ENCODE data around the gene MPHOSPH6.
"Not testable (repeated sequence)": the region's sequence is repeated elsewhere in the genome, so short reads cannot be mapped to it uniquely, and the experiment has no call there.

The MPHOSPH6 gene, protein sequence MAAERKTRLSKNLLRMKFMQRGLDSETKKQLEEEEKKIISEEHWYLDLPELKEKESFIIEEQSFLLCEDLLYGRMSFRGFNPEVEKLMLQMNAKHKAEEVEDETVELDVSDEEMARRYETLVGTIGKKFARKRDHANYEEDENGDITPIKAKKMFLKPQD

DNA sequence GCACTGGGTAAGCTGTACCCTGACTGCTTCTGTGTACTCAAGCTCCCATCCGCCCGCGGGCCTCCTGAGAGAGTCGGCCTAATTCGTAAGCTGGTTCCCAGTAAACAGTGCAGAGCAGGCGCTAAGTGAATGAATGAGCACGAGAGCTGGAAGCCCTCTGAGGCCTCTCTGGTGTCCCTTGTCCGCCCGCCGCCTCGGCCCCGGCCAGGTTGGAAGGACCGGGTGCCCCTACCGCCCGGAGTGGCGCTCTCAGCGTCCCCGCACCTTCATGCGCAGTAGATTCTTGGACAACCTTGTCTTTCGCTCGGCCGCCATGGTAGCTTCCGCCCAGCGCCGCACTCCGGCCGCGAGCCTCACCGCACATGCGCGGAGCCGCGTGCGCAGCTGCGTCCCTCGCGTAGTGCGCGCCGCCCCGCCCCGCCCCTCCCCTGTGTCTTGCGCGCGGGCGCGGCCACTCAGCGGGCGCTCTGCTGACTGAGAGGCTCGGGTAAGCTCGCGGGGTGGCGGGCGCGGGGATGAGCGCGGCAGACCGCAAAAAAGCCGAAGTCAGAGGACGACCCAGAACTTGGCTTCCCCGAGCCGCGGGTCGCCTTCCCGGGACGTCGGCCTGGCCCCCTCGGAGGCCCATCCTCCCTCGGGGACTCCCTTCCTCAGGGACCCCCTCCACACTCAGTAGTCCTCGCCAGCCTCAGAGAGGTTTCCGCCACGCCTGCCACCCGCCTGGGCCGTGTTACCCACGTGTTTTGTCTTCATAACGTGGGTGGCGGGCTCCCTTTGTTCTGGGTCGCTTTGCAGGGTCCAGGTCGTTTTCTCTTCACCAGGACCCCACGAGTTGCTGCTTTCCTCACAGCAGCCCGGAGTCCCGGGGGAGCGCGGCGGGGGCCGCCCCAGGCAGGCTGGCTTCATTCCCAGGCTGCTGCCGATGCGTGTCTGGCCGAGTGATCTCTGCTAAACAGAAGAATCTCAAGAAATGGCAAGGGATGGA, at the start of gene MPHOSPH6:
TSS of gene MPHOSPH6 (minus strand) at position 364 of the 985 bp plus-strand sequence. CDS start at position 315, 49 bp downstream.
- DNase-seq = peak; percentile 70

DNA sequence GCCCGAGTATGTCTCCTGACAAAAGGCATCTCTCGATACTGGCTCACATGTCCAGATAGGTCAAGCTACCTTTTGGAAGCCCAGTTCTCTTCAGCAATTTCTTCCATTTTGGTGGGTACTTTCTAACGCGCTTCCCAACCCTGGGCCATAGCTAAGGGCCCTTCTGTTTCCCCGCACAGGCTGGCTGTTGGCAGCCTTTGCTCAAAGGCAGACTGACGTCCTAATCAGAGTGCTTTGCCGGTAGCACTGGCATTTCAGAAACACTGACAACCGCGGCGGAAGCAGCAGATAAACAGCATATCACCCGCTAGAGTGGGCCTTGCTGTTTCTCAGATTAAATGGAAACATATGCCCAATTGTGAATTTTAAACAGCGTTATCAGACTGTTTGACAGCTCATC, 49.3 kb upstream of the MPHOSPH6 start:
- no peak for DNase-seq

DNA sequence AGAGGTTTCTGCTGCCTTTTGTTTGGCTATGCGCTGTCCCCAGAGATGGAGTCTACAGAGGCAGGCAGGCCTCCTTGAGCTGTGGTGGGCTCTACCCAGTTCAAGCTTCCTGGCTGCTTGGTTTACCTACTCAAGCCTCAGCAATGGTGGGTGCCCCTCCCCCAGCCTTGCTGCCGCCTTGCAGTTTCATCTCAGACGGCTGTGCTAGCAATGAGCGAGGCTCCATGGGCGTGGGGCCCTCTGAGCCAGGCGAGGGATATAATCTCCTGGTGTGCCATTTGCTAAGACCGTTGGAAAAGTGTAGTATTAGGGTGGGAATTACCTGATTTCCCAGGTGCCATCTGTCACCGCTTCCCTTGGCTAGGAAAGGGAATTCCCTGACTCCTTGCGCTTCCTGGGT, 39.3 kb upstream of the MPHOSPH6 start:
- not testable (repeated sequence) for DNase-seq

DNA sequence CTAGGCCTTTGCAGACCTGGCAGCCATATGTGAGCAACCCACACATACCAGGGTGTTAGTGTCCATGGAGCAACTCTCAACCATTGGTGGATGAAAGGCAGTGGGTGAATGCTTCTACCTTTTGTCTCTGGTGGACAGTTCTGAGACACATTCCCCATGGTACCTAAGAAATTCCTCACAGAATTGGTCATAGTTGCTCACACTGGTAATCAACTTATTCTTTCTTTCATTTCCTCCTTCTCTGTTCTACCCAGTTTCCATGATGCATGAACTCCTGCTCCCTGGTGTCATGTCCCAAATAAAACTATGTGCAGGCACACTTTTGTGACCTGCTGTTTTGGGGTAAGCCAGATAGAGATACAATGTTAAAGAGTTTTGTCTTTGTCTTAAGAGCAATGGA, 33.2 kb upstream of the MPHOSPH6 start:
- DNase-seq = no peak

DNA sequence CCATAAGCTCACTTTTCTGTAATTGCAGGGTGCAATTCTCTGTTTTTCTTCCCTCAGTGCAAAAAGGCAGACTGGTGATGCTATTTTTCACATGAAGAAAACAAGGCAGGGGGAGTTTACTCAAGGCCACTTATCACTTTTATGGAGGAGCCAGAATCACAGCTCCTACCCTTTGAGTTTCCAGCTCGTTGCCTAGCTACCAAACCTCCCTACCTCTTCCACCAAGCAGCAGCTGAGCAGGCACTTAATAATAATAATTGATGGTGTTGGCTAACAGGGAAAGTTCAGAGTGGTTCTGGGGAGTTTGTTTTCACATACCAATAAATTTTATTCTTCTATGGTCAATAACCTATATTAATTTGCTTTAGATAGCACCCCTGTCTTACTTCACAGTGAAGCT, 31.9 kb upstream of the MPHOSPH6 start:
- DNase-seq = no peak

DNA sequence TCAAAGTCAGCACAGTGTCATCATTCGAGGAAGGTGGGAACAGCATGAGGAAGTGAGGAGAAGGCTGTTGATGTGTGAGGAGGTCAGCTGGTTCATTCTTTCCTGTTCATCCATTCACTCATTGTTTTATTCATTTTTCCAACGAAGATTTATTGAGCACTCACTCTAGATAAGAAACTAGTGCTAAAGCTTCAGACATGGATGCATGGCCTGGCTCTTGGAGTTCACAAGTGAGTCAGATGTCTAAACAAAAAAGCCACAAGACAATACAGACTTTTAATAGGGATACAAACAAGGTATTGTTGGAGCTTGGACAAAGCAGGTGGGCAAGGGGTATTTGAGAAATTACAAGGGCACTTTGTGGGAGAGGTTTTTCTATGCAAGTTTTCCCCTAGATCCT, 31.3 kb upstream of the MPHOSPH6 start:
- DNase-seq = no peak

DNA sequence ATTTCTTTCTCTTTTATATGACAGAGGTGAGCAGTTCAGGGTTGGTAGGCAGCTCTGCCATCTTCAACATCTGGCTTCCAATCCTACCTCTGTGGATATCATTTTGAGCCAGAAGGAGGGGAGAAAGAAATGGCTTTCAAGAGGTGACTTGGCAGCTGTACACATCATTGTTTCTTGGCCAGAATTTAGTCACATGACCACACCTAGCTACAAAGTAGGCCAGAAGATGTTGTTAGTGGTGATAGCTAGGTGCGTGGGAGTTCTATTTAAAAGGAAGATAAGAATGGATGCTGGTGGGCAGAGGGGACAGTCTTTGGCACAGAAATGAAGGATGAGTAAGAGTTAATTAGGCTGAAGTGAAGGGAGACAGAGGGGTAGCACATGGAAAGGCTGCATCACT, 29.2 kb upstream of the MPHOSPH6 start:
- DNase-seq = no peak

DNA sequence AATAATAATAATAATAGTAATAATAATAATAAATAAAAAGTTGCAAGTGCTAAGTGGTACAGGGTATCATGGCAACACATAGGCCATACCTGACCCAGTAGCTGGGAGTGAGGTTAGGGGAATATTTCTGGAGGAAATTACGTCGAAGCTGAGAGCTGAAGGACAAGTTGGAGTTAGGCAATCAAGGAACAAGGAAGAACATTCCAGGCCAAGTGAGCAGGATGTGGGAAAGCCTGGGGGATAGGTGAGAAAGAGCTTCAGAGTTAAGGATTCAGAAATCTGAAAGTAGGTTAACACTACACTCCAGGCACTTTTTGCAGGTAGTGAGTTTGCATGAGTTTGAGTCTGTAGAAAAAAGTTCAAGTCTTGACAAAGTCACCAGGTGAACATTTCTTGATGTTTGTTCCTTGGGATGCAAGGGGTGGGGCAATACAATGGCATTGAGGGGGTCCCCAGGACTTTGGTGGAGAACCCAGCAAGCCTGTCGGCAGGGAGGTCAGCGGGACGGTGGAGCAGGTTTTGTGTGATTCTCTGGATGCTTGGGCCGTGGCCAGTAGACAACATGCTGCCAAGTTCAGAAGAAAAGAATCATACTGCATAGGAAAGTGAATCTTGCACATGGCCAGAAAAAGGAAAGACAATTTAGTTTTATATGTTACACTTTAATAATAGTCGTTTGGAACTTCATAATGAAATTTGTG, 27.7 kb upstream of the MPHOSPH6 start:
- DNase-seq = no peak

DNA sequence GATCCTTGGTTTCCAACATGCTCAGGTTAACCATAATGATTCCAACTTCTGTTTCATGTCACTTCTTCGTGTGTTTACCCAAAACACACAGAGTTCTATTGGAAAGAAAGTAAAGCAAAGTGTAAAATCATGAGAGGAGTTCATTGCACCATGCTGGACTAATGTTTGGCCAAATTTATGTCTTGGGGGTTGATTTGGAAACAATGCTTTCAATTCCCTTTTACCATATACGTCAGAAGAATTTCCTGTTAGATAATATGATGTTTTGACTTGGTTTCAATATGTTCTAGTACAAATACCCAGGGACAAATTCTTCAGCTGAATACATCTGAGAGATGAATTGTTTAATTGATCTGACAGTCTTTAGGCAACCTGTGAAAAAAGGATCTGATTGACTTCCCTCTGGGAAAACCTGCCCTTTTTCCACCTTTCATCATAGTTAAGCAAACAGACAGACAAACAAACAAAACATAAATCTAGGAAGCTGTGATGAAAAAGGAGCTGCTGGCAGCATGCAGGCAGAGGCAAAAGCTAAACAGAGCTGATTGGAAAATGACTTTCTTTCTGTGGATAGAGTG, 26.0 kb upstream of the MPHOSPH6 start:
- no peak for DNase-seq

DNA sequence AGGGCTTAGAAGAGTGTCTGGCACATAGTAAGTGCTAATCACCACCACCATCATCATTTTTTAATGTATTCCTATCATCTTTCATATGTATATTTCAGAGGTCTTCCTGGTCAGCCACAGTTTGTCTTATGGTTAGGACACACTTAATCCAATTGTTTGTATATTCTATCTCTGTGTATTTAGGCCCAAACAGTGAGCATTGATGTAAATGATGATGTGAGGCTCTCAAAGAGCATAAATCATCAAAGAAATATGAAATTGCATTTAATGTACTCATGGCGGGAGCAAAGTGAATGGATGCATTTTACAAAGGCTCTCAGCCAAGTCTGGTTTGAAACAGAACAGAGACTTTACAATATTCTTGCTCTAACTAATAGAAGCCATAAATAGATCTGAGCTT, 24.1 kb upstream of the MPHOSPH6 start:
- DNase-seq = no peak

DNA sequence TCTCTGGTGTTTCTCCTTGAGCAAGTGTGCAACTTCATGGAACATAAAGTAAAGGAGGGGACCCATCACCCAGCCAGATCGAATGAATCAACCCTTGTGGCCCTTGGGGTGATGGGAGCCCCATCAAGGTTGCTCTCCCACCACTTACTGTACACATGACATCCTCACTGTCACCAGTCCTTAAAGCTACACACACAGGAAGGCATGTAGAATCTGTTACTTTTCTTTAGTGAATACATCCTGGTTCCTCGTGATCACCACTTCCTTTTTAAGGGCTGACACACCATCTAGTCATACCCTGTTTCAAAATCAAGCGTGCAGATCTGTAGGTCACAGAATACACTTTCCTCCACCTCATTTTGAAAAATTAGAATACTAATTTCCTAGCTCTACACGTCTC, 22.6 kb upstream of the MPHOSPH6 start:
- DNase-seq = no peak

DNA sequence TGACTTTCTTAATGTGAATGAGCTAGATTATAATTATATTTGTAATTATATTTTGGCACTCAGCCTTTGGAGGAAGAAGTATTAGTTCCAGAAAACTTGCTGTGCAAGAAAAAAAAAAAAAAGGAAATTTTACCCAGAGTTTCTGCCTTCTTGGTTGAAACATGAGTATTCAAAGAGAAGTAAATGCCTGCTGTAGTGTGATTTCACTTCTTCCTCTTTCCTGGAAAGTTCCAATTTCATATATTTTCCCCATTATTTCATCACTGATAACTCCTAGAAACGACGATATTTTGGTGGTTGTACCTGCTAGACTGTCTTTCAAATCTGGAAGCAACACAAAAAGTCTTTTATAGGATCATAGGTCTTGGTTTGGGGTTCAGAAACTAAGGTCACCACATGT, 20.4 kb upstream of the MPHOSPH6 start:
- DNase-seq = no peak

DNA sequence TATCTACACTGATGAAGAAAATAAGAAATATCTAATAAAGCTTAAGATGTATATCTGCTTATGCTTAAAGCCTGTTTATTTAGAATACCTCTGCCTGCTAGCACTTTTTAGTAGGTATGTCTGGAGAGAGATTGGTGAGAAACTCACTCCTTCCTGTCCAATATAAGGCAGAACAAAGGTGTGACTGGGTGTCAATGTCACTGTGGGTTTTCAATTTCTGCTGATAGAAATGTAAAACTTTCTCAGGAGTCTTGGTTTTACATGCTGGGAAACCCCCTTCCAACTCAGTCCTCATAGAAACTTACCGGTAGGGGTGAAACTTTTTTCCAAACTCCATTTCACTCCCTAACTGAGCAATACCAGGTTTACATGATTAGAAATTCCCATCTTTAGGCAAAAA, 17.8 kb upstream of the MPHOSPH6 start:
- no peak for DNase-seq

DNA sequence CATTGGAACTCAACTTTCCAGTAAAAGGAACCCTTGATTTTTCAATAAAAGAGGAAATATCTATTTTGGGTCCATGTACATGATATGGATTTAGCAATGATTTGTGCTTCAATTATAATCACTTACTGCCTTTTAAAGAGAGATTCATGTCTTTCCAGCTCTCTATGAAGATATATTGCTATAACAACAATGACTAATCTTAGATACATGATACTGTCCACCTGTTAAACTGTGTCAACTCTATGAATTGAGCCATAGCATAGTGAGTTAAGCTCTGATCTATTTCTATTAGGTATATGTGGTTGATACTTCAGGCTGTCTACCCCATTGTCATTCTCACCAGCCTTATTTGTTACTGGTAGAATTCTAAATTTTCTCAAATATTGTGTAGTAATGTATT, 15.0 kb upstream of the MPHOSPH6 start:
- DNase-seq = no peak

DNA sequence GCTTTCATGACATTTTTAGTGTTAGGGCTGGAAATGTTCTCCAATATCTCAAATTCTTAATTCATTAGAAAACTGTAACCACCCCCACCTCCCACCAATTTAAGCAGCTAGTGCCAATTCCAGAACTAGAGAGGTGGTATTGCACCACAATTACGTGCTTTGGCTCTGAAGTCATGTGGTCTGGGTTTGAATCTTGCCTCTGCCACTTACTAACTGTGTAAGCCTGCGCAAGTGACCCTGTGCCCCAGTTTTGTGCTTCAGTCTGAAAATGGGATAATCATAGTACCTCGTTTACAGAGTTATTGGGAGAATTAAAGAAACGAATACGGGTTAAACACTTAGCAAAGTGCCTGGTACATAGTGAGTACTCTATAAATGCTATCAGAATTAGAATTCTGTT, 14.2 kb upstream of the MPHOSPH6 start:
- no peak for DNase-seq

DNA sequence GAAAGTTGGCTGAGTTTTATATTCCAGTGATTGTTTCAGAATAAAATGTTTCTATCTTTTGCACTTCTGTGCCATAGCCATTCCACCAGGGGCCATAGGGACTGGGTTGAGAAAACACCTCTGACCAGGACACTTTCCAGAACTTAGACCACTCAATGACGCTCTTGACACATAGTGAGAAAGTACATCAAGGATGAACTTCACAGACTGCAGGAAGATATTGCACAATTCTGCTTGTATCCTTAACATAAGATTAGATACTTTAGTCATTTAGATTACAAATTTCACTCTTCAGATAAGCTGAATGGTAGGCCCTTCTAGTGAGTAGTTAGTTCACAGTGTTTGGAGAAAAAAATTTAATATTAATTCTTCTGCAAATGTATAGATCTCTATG, 13.0 kb upstream of the MPHOSPH6 start:
- no peak for DNase-seq

DNA sequence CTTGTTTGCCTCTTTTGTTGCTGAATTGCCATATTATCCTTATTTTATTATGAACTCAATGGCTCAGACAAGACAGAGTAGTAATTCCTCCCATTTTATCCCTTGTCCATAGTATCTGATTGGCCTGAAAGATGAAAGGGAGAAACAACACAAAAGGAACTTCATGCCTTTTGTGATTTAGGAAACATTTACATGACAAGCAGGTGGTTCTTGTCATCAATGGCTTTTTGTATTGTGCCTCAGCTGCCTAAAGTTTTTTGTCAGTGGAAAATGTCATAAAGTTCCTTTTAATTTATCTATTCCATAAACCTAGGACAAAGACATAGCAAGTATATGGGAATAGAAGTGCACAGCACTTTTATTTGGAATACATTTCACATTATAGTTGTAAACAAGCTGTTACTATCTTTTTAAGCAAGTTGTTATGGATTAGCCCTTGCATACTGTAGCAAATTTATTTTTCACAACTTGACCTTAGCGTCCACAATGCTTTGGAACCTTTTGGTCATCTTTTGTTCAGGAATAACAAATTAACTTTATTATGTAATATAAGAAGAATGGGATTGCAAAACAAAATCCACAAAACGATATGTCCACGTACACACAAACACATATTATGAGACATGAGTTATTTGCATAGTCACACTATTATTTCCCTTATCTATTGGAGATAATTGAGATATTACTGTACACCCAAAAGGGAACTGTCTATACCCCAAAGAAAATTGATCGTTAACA, 12.4 kb upstream of the MPHOSPH6 start:
- DNase-seq = no peak

DNA sequence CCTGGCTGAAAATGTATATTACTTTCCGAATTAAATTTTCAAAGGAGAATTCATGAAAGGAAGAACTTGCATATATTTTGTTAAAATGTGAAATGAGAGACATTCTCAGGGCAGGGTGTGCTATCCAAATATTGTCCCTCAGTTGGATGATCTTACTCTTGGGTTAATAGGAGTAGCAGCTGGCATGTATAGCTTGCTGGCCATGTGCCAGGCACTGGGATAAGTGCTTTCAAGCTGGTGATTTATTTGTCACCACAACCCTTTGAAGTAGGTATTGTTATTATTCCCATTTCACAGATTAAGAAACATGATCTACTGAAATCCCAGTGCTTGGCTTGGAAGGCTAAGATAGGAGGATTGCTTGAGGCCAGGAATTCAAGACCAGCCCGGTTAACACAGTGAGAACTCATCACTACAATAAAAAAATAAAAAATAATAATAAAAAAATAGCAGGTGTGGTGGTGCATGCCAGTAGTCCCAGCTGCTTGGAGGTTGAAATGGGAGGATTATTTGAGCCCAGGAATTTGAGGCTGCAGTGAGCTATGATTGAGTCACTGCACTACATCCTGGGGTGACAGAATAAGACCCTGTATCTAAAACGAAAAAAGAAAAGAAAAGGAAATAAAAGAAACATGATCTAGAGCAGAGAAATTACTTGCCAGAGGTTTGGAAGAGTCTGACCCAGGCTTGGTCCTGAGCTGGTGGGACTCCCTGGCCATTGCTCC, 11.6 kb upstream of the MPHOSPH6 start:
- DNase-seq = peak; percentile 27

DNA sequence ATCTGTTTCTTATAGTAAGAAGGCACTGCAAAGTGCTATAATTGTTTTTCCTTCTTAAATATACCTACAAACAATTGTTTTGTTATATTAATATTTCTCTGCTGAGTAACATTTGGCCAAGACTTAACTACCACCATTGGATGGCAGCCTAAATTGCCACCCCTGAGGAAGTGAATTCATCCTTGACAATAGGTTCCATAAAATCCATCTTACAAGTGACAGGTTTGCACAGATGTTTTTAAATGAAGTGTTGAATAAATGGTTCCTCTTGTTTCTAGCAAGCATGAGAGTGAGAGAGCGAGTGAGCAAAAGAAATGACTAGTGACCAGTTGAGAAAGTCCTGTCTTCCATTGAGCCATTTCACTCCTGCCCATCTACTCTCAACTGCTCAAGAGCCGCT, 8.3 kb upstream of the MPHOSPH6 start:
- DNase-seq = no peak

DNA sequence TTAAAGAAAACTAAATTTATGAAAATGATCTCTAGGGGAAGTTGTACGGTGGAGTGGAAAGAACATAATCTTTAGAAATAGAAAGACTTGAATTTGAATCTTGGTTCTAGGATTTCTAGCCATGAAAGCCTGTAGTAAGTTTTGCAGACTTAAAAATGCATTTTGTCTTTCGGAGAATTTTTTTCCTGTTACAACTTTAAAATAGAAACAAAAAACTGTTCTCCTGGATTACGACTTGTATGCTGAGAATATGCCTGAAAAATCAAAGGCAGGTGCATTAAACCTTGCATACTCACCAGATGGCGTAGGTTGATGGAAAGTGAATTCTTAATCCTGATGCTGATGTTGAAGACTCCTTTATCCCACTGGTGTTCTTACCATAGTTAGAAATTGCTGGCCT, 7.5 kb upstream of the MPHOSPH6 start:
- DNase-seq = no peak

DNA sequence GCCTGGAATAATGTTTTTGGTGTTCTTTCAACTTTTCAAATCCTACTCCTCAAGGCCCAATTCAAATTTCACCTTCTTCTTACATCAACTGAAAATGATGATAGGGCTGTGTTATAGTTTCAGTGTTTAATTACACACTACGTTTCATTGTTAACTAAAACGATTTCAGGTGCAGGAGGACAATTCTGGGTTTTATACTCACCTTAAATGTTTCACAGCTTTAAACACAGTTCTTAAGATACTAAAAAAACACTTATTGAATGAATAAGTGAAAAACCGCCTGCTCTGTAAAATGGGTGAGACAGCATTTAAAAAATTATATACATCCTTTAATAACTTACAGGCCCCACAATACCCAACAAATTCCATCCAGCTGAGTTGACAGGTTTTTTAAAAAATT, 6.2 kb upstream of the MPHOSPH6 start:
- DNase-seq = no peak

DNA sequence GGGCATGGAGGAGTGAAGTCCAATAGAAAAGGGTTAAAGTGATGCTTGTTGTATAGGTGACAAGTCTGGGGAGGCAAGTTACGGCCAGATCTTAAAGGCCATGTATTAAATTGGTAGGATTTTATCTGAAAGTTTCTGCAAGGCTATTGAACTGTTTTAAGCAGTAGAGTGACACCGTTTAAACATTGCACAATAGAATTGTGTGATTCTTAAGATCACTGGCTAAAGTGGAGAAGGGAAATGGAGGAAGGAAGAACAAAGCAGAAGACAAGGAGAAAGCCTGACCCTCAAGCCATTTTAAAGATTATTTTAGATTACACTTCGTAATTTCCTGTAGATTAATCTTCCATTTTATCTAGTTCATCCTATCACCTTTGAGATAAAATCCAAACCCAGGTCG, 5.6 kb upstream of the MPHOSPH6 start:
- DNase-seq = no peak

Data from DMS 273 treated with DMSO at 0.1 percent for 48 hours (cell line).